HPDE6-E6E7 (cell line): ENCODE data around the gene RBM33.

Experiments used
- DNase-seq: peaks from one replicate; pipeline ENCODE4 v3.0.0; 2011; ENCODE audit warnings: missing footprints; ENCODE audit errors: extremely low spot score

RBM33 gene

DNA sequence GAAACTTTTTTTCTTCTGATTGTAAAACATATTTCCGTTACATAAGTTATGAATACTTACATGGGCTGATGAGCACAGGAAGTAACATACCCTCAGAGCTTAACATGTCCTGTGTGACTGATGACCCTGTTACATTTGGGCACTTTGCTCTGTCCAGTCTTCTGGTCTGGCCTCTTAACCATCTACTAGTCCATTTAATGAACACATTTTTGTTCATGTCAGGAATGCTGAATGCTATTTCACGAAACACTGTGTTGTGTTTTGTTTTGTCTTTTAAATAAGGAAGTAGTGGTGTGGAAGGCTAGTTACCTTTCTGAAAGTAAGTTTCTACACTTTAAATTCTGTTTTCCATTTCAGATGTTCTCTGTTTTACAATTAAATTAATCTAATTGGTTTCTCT lies 77.7 kb downstream of the RBM33 start:
- DNase-seq, result no peak

DNA sequence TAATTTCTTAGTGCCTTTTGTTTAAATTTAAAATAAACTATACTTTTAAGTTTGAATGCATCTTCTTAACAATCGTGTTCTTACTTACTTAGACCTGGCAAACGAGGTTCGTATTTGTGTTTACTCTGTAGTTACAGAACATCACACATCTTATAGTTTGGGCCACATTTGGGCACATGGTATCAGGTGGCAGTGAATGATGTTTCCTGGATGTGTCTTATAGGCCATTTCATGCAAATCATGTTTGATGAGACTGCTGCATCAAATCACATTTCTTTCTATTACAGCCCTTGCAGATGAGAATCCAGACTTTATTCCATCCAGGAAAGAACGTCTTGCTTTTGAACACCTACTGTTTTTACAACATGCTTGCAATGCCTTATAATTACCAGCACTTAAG lies 78.5 kb downstream of the RBM33 start:
- no peak for DNase-seq

- no peak for DNase-seq
Measured at GRCh38 chr7:155724327-155725005, 80.0 kb downstream of the RBM33 start.

GRCh38 chr7:155725006-155725355 lies 80.5 kb downstream of the RBM33 start:
- no peak for DNase-seq

DNA sequence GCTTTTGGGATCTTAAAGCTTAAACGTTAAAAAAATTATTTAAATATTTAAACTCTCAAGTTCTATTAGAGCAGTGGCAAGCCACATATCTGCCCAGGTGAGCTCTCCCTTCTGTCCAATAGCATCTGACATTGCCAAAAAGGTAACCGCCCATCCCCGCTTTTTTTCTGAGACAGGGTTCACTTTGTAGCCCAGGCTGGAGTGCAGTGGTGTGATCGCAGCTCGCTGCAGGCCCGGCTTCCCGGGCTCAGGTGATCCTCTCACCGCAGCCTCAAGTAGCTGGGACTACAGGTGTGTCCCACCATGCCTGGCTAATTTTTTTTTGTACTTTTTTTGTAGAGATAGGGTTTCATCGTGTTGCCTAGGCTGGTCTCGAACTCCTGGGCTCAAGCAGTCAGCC lies 83.2 kb downstream of the RBM33 start:
- no peak for DNase-seq

DNA sequence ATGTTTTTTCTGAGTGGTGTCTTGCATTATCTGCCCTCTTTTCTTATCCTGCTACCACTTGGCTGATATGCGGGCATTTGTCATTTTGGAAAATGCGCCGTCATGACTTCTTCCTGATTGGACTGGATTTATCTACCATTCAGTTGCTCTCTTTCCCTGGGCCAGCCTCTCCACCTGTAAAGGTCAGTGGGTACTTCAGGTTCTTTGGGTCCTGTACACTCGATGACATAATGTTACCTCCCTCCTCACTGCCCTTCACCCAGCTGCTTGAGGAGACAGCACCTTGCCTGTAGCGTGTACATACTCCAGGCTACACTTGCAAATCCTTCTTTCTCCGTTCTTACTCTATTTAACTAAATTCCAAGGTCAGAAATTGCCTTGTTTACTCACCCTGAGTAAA lies 83.7 kb downstream of the RBM33 start:
- DNase-seq, result no peak

DNA sequence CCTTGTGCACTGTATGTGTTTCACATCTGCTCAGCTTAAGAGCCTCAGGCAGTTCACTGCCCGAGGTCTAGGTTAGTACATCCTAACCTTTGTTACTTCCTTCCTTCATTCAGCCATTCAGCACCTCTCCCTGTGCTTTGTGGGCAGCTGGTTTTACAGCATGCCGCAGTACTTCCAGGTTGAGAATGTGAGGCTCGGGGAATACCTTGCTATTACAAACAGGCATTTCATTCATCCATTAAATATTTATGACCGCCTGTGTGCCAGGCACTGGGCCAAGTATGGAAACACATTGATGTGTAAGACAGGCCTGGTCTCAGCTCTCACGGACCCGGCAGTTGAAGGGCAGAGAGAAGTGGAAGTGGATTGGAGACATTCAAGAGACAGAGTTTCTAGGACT lies 85.4 kb downstream of the RBM33 start:
- peak; percentile 15 for DNase-seq

DNA sequence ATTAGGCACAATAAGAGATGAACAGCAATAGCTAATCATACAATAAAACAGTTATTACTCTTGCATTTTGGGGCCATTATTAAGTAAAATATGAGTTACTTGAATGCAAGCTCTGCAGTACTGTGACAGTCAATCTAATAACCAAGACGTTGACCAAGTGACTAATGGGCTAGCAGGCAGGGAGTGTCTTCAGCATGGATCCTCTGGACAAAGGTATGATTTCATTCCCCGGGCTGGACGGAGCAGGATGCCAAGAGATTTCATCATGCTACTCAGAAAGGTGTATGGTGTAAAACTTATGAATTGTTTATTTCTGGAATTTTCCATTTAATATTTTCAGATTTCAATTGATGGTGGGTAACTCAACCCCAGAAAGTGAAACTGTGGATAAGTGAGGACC lies 86.9 kb downstream of the RBM33 start:
- peak; percentile 72 for DNase-seq

GRCh38 chr7:155731871-155732270 lies 87.4 kb downstream of the RBM33 start:
- DNase-seq, result no peak

DNA sequence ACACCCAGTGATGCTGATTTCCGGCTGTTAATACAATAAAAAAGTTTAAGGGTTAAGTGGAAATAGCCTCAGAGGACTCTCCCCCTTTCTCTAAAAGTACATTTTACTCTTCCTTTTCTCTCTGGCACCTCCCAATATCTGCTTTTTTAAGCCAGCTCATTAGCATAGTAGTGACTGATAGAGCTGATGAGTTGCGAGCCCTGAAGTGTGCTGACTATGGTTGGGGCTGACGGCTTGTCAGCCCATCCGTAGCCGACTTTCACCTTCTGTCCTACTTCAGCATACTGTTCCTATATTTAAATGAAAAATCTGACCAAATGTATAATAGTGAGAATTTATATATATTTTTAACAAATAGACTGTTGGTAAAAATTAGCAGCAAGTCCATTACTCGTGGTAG lies 87.8 kb downstream of the RBM33 start:
- DNase-seq, result no peak

DNA sequence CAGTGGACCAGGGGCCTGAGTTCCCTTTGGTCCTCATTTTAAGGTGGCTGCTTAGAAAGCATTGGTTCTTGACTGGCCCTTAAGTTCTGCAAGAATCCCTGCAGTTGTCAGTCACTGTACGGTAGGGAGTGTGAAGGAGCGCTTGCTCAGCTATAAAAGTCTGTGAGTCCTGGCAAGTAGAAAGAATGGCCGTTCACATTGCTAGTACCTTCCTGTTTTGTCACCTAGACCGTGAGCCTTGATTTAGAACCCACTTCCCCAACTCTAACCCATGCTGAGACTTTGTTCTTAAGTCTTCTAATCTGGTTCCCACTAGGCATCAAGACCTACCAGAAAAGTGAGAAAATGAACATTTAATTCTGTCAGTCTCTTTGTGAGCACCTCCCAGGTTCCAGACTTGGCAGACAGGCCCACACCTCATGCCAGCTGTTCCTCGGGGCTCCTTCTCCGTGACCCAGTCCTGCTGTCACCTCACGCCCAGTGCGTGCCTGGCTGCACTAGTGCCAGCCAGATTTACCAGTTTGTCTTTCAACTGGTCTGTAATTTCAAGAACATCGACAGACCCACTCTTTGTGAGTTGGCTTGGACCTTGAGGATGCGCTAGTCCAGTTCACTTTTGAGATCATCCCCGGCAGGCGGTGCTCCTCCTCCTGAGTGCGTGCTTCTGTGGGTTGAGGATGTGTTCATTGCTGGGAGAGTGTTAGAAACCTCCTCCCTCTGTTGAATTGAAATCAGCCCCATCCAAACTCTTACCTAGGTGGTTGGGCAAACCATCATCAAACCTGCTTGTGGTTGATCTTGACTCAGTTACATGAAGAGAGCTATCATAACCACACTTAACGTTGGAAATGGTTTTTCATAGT lies 89.4 kb downstream of the RBM33 start:
- DNase-seq, result no peak

DNA sequence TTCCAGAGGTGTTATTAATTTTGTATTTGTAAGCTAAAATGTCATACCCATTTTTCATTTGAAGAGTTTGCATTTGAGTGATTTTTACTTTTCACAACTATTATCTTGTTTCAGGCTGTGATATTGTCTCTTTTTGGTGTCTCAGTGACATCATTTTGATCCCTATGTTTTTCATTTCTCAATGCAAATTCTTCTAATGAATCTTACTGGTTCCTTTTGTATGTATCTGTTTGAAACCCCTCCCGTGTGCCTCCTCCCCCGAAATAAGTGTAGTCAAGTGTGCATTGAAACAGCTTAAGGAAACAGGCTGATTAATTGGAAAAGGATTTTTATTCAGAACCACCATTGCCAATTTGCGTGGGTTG lies 90.0 kb downstream of the RBM33 start:
- DNase-seq, result no peak

DNA sequence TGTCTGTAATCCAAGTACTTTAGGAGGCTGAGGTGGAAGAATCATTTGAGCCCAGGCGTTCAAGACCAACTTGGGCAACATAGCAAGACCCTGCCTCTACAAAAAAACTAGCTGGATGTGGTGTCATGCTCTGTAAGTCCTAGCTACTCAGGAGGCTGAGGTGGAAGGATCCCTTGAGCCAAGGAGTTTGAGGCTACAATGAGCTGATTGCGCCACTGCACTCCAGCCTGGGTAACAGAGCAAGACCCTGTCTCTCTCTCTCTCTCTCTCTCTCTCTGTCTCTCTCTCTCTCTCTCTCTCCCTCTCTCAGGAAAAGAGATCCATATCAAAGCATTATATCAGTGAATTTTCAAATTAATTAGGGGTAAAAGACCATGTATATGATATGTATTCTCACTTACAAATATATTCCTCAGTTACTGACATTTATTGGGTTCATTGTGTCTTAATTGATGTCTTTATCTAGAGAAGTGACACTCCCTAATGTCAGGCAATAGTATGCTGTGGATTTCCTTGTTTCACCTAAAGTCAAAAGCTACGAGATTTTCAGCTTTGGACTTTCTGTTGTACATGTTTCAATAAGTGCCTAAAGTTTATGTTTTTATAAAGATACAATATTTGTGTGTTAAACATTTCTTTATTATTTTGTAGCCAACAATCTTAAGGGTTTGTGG lies 91.1 kb downstream of the RBM33 start:
- no peak for DNase-seq

GRCh38 chr7:155737590-155737989 lies 93.1 kb downstream of the RBM33 start:
- no peak for DNase-seq

DNA sequence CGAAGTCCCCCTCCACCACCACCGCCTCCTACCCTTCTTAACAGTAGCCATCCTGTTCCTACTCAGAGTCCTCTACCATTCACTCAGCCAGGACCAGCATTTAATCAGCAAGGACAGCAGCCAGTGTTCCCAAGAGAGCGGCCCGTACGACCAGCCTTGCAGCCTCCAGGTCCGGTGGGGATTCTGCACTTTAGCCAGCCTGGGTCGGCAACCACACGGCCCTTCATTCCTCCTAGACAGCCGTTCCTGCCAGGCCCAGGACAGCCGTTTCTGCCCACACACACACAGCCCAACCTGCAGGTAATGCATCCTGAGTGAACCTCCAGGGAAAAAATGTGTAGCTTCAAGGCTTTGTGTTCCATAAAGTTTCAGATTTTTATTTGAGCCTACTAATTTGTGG lies 93.6 kb downstream of the RBM33 start:
- DNase-seq, result no peak

GRCh38 chr7:155738652-155739537 lies 94.4 kb downstream of the RBM33 start:
- peak; percentile 16 for DNase-seq

GRCh38 chr7:155739538-155740143 lies 95.2 kb downstream of the RBM33 start:
- no peak for DNase-seq

DNA sequence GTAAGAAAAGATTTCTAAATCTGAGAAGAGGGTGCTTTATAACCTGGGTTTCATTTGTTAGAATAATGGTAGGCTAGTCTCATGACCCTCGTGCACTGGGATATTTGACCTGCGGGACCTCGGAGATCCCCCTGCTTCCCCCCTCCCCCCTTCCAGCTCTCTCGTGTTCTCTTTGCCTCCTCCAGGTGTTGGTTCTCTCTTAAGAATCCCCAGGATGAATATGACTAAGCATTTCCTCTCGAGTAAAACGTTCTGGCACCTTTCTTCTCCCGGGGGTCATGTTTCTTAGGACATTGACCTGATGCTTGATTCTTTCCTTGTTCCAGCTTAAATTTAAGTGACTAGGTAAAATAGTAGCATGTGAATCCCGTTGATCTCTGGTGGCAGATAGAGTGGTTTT lies 96.6 kb downstream of the RBM33 start:
- DNase-seq, result no peak

DNA sequence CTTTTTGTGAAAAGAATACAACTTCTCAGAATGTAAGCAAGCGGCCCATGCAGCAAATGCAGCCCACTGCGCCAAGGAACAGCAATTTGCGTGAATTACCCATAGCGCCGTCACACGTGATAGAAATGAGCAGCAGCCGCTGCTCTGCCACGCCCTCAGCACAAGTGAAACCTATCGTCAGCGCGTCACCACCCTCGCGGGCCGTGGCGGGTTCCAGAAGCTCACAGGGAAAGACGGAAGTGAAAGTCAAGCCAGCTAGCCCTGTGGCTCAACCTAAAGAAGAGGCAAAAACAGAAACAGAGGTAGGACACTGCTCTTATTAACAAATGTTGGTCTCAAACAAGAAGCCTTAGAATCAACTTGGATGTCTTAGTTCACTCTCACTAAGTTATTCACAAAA lies 97.3 kb downstream of the RBM33 start:
- no peak for DNase-seq

DNA sequence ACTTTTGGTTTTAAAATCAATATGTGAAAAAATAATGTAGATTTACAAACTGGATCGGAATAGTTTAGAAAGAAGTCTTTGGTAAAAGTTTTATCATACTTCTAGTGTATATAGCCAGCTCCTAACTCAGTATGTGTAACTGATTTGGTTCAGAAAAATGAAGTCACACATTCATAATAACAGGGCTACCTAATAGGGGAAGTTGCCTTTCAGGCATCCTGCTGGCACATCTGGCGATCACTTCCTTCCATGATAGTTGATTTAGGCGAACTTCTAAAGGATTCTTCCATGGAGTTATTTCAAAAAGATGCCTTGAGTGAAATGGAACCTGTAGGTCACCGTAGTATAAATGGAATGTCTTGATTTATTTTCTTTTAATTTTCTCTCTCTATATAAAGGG lies 98.7 kb downstream of the RBM33 start:
- DNase-seq, result no peak

- DNase-seq, result no peak
Measured at GRCh38 chr7:155744971-155745683, 100.7 kb downstream of the RBM33 start.
